Caco-2 (cell line): ENCODE measurements around the gene HDAC3. TPM values are rescaled to one million over a fixed set of nuclear protein-coding genes. Genes with fewer than 3 reads are reported as not detected.

Experiments
- BruUV-seq: library from RNA; stranded (reverse); fragments of 400-500 nt; replicated peaks from 2 replicates; lab custom pipeline; 2021; lab: Mats Ljungman, UMichigan
- CTCF ChIA-PET: fragments of 300-600 bp; sonication (Branson Sonifier 250); formaldehyde crosslinking; loops from one replicate; lab custom pipeline; 2022; ENCODE audit warnings: antibody characterized with exemption; lab: Charles Lee
- POLR2A ChIA-PET: fragments of 300-600 bp; sonication (Branson Sonifier 250); formaldehyde crosslinking; loops from one replicate; lab custom pipeline; 2022; ENCODE audit warnings: antibody characterized with exemption; lab: Charles Lee
- DNase-seq, 2 experiments: peaks; one replicate each; pipeline versions ENCODE4 v3.0.0 to v3.0.0-alpha.2; 2020 to 2022
- H3K27me3 ChIP-seq: replicated peaks from 2 replicates; pipeline ENCODE4 v1.6.0; 2011; ENCODE audit warnings: low read length; ENCODE audit not compliant: control insufficient read depth, insufficient read depth
- H3K36me3 ChIP-seq: 2 replicates; pipeline ENCODE4 v1.5.1; 2011; ENCODE audit warnings: low read length; ENCODE audit not compliant: control insufficient read depth, insufficient read depth
- H3K4me1 ChIP-seq: fragments of 250-450 bp; sonication (Bioruptor Pico); 2 replicates; pipeline ENCODE4 v1.5.1; 2020; ENCODE audit warnings: mild to moderate bottlenecking
- H3K4me3 ChIP-seq: 2 replicates; pipeline ENCODE4 v1.5.1; 2011; ENCODE audit warnings: low read depth, mild to moderate bottlenecking, control low read depth, low read length
- H3K9me3 ChIP-seq: fragments of 250-450 bp; sonication (Bioruptor Pico); 2 replicates; pipeline ENCODE4 v1.5.1; 2020; ENCODE audit warnings: mild to moderate bottlenecking, moderate library complexity
- H3K27ac Mint-ChIP-seq: one replicate; pipeline ENCODE4 v1.8.0; 2022; ENCODE audit warnings: mixed read lengths; ENCODE audit not compliant: unreplicated experiment
- H3K27me3 Mint-ChIP-seq: one replicate; pipeline ENCODE4 v1.8.0; 2022; ENCODE audit warnings: mixed read lengths; ENCODE audit not compliant: insufficient read depth, unreplicated experiment
- H3K36me3 Mint-ChIP-seq: one replicate; pipeline ENCODE4 v1.8.0; 2022; ENCODE audit warnings: mild to moderate bottlenecking, mixed read lengths; ENCODE audit not compliant: insufficient read depth, unreplicated experiment
- H3K4me1 Mint-ChIP-seq: one replicate; pipeline ENCODE4 v1.8.0; 2022; ENCODE audit warnings: low read depth, mixed read lengths; ENCODE audit not compliant: unreplicated experiment
- H3K4me3 Mint-ChIP-seq: one replicate; pipeline ENCODE4 v1.8.0; 2022; ENCODE audit warnings: mild to moderate bottlenecking, moderate library complexity, mixed read lengths; ENCODE audit not compliant: unreplicated experiment
- H3K9me3 Mint-ChIP-seq: one replicate; pipeline ENCODE4 v1.8.0; 2022; ENCODE audit warnings: mixed read lengths; ENCODE audit not compliant: unreplicated experiment
- CTCF ChIP-seq, 2 experiments: fragments of 200-600 bp in 1 of 2; IDR thresholded peaks; 1 replicate in 1 of 2; 2 replicates in 1 of 2; pipeline versions ENCODE4 v1.5.1 to v1.8.0; 2011 to 2022; ENCODE audit warnings: antibody characterized with exemption in 1 of 2, control low read depth in 1 of 2, inconsistent platforms in 1 of 2, low read depth in 1 of 2, low read length in 1 of 2, mild to moderate bottlenecking in 1 of 2, moderate library complexity in 1 of 2; ENCODE audit not compliant: insufficient read depth in 1 of 2, severe bottlenecking in 1 of 2, unreplicated experiment in 1 of 2
- intact Hi-C: fragments of 100-400 bp; cut with micrococcal nuclease; formaldehyde crosslinking; loops from one replicate; pipeline ENCODE4 v1.10.0; 2022; ENCODE audit not compliant: unreplicated experiment
- total RNA-seq: library from RNA; stranded (reverse); gene quantifications from 2 replicates; pipeline ENCODE4 v1.2.3, GENCODE V29; 2022

Gene HDAC3
- total RNA-seq, 1 experiment from 2014 or later: 73.0 TPM

DNA sequence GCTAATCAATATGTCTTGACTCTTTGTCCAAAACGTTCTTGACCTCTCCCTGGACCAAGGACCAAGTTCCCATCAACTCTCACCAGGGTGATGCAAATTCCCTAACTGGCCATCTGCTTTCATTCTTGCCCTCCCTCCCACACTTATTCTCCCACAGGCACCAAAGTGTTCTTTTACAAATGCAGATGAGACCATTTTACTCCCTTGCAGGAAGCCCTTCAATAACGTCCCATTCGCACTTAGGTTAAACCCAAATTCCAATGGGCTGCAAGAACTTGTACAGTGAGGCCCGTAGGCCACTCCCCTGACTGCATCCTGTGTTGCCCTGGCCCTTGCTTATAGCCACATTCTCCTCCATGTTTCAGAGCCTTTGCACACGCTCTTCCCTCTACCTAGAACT is 38.1 kb upstream of the HDAC3 start:
- no peaks in the 10 kb centered on the region for H3K27me3 ChIP-seq
- no peak overlapping the region for H3K4me3 Mint-ChIP-seq
- no TSS peak for BruUV-seq
- no peaks in the 10 kb centered on the region for H3K27me3 Mint-ChIP-seq
- no peaks in the 10 kb centered on the region for H3K4me1 ChIP-seq
- DNase-seq: no peak
- no peak for TF ChIP-seq CTCF (IDR thresholded peaks at IDR 0.05; ENCODE audit: insufficient read depth in 1 of 2, low read depth in 1 of 2, low read length in 1 of 2, severe bottlenecking in 1 of 2, unreplicated experiment in 1 of 2)
- no peak overlapping the region for H3K27ac Mint-ChIP-seq
- H3K9me3 ChIP-seq: no peaks in the 10 kb centered on the region
- H3K4me1 Mint-ChIP-seq: peaks cover 5% of the 10 kb centered on the region
- intact Hi-C loops: no loop called here
- H3K36me3 Mint-ChIP-seq: peaks cover 6% of the 10 kb centered on the region
- H3K4me3 ChIP-seq: no peak overlapping the region
- POLR2A ChIA-PET: no interaction called here
- no peaks in the 10 kb centered on the region for H3K36me3 ChIP-seq
- H3K9me3 Mint-ChIP-seq: no peaks in the 10 kb centered on the region
- CTCF ChIA-PET: no interaction called here

- Mint-ChIP-seq H3K36me3 (peaks cover under 1% of the 10 kb centered on the region), H3K4me3 (no peak overlapping the region), H3K9me3 (no peaks in the 10 kb centered on the region), H3K27ac (no peak overlapping the region), H3K27me3 (no peaks in the 10 kb centered on the region), H3K4me1 (peaks cover 1% of the 10 kb centered on the region)
- POLR2A ChIA-PET: no interaction called here
- Histone ChIP-seq H3K4me1 (no peaks in the 10 kb centered on the region), H3K27me3 (no peaks in the 10 kb centered on the region), H3K9me3 (no peaks in the 10 kb centered on the region), H3K4me3 (no peak overlapping the region), H3K36me3 (no peaks in the 10 kb centered on the region)
- CTCF ChIA-PET: interaction anchor here (0.6 kb wide), 1 partner anchor 257 kb away, joined by 3 read pairs; no protein-coding TSS in a partner anchor
- DNase-seq: no peak
- TF ChIP-seq CTCF (IDR thresholded peaks at IDR 0.05; ENCODE audit: insufficient read depth in 1 of 2, low read depth in 1 of 2, low read length in 1 of 2, severe bottlenecking in 1 of 2, unreplicated experiment in 1 of 2): no peak
- BruUV-seq: no TSS peak
- intact Hi-C loops: no loop called here
These were observed 36.5 kb upstream of the HDAC3 start for GRCh38 chr5:141672841-141673813.

DNA sequence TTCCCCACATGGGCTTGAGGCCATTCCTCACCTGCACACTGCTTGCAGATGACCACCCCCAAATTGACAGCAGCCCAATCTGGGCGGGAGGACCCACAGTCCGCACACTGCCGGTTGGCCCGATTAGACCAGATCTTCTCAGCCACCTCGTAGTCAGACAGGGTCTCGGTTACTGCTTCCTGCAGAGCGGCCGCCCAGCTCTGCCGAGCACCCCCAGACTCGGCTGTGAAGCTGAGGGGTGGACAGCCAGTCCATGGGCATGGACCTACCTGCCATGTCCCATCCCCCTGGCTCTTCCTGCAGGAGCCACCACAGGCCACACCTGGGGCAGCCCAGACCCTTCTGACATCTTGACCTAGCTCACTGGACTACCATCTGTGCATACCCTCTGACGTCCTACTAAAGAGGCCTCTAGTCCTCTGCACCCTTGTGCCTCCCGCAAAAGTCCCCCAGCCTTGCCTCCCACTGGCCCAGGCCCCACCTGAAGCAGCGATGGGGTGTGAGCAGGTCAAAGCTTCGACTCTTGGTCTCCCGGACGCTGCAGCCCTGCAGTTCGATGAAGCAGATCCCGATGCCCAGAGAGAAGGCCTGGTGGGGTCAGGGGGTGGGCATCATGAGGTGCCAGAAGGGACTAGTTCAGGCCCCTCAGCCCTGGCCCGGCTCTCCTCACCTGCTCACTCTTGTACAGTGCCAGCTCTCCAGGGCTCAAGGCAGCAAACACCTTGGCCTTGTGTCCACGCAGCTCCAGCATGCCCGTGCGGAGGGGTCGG is 35.6 kb upstream of the HDAC3 start:
- no peaks in the 10 kb centered on the region for H3K36me3 ChIP-seq
- H3K4me3 Mint-ChIP-seq: no peak overlapping the region
- no peaks in the 10 kb centered on the region for H3K9me3 Mint-ChIP-seq
- ChIA-PET CTCF (no interaction called here), POLR2A (no interaction called here)
- H3K27ac Mint-ChIP-seq: no peak overlapping the region
- BruUV-seq: no TSS peak
- H3K4me1 Mint-ChIP-seq: no peaks in the 10 kb centered on the region
- no peak overlapping the region for H3K4me3 ChIP-seq
- no peaks in the 10 kb centered on the region for H3K9me3 ChIP-seq
- no peak for DNase-seq
- no peaks in the 10 kb centered on the region for H3K4me1 ChIP-seq
- no peak for TF ChIP-seq CTCF (IDR thresholded peaks at IDR 0.05; ENCODE audit: insufficient read depth in 1 of 2, low read depth in 1 of 2, low read length in 1 of 2, severe bottlenecking in 1 of 2, unreplicated experiment in 1 of 2)
- H3K27me3 ChIP-seq: no peaks in the 10 kb centered on the region
- no peaks in the 10 kb centered on the region for H3K36me3 Mint-ChIP-seq
- intact Hi-C loops: no loop called here
- H3K27me3 Mint-ChIP-seq: no peaks in the 10 kb centered on the region
